Loucy (cell line): ENCODE measurements around the gene RPH3AL.

Experiments
- H2AFZ ChIP-seq: fragments of 200-600 bp; sonication (generic); 2 replicates; pipeline ENCODE4 v1.6.0; 2016; ENCODE audit warnings: antibody characterized with exemption, mild to moderate bottlenecking, low read length, moderate library complexity
- H3F3A ChIP-seq: fragments of 200-600 bp; 2 replicates; pipeline ENCODE4 v1.6.0; 2016; ENCODE audit warnings: antibody characterized with exemption, low read depth, mild to moderate bottlenecking
- H3K27me3 ChIP-seq: fragments of 200-600 bp; sonication (generic); 2 replicates; pipeline ENCODE4 v1.6.1; 2014; ENCODE audit warnings: low read length, mild to moderate bottlenecking; ENCODE audit not compliant: insufficient read depth, poor library complexity, severe bottlenecking
- H3K36me3 ChIP-seq: fragments of 200-600 bp; sonication (generic); 2 replicates; pipeline ENCODE4 v1.6.1; 2016; ENCODE audit warnings: low read length; ENCODE audit not compliant: insufficient read depth
- H3K4me1 ChIP-seq: fragments of 200-600 bp; sonication (generic); 2 replicates; pipeline ENCODE4 v1.5.1; 2014; ENCODE audit warnings: low read length, mild to moderate bottlenecking; ENCODE audit not compliant: insufficient read depth, poor library complexity, severe bottlenecking
- H3K4me2 ChIP-seq: fragments of 200-600 bp; sonication (generic); 2 replicates; pipeline ENCODE4 v1.6.0; 2014; ENCODE audit warnings: antibody characterized with exemption, low read length, low read depth, mild to moderate bottlenecking; ENCODE audit not compliant: poor library complexity, severe bottlenecking
- H3K4me3 ChIP-seq: fragments of 200-600 bp; sonication (generic); 2 replicates; pipeline ENCODE4 v1.5.1; 2014; ENCODE audit warnings: low read length, mild to moderate bottlenecking, mixed read lengths; ENCODE audit not compliant: poor library complexity, severe bottlenecking
- H3K79me2 ChIP-seq: fragments of 200-600 bp; sonication (generic); 2 replicates; pipeline ENCODE4 v1.6.1; 2014; ENCODE audit warnings: low read length; ENCODE audit not compliant: insufficient read depth
- H3K9ac ChIP-seq: fragments of 200-600 bp; sonication (generic); 2 replicates; pipeline ENCODE4 v1.6.0; 2014; ENCODE audit warnings: mild to moderate bottlenecking, low read depth, low read length, moderate library complexity; ENCODE audit not compliant: poor library complexity, severe bottlenecking
- H3K9me2 ChIP-seq: fragments of 200-600 bp; sonication (generic); replicated peaks from 2 replicates; pipeline ENCODE4 v1.6.1; 2016; ENCODE audit warnings: low read depth, low read length, mixed read lengths
- H3K9me3 ChIP-seq: fragments of 200-600 bp; sonication (generic); 2 replicates; pipeline ENCODE4 v1.6.1; 2014; ENCODE audit warnings: mild to moderate bottlenecking, antibody characterized with exemption, low read length, low read depth; ENCODE audit not compliant: insufficient read depth
- H4K20me1 ChIP-seq: fragments of 200-600 bp; sonication (generic); 2 replicates; pipeline ENCODE4 v1.6.0; 2014; ENCODE audit warnings: antibody characterized with exemption, low read length, mild to moderate bottlenecking; ENCODE audit not compliant: insufficient read depth, poor library complexity, severe bottlenecking
- CTCF ChIP-seq: fragments of 200-600 bp; sonication (generic); conservative IDR thresholded peaks from 2 replicates; pipeline ENCODE4 v1.5.1; 2014; ENCODE audit warnings: mild to moderate bottlenecking, antibody characterized with exemption, low read length
- EZH2phosphoT487 ChIP-seq: fragments of 200-600 bp; IDR thresholded peaks from 2 replicates; pipeline ENCODE4 v1.6.1; 2018; ENCODE audit warnings: antibody characterized with exemption, mild to moderate bottlenecking, moderate library complexity, borderline replicate concordance

The RPH3AL gene

GRCh38 chr17:192666-193425 lies 159.8 kb downstream of the RPH3AL start:
- H3K79me2 ChIP-seq, result no peaks in the 10 kb centered on the region
- peaks cover 14% of the 10 kb centered on the region; the same call in 1 of the 2 replicates for H3K9me3 ChIP-seq
- H3K4me2 ChIP-seq, result no peak overlapping the region
- H3K27me3 ChIP-seq, result no peaks in the 10 kb centered on the region
- no peaks in the 10 kb centered on the region for H3K36me3 ChIP-seq
- H3K4me3 ChIP-seq, result no peak overlapping the region
- H3F3A ChIP-seq, result no peaks in the 10 kb centered on the region
- no peak overlapping the region for H3K9ac ChIP-seq
- TF ChIP-seq CTCF (no peak), EZH2phosphoT487 (no peak)
- no peaks in the 10 kb centered on the region for H4K20me1 ChIP-seq
- H2AFZ ChIP-seq, result no peak overlapping the region
- no peaks in the 10 kb centered on the region for H3K9me2 ChIP-seq
- H3K4me1 ChIP-seq, result no peaks in the 10 kb centered on the region

GRCh38 chr17:189444-189843 lies 163.2 kb downstream of the RPH3AL start:
- Histone ChIP-seq H3K9ac (no peak overlapping the region), H3K9me3 (peaks cover 18% of the 10 kb centered on the region; the same call in 1 of the 2 replicates), H3K4me2 (no peak overlapping the region), H3K9me2 (no peaks in the 10 kb centered on the region), H3K4me3 (no peak overlapping the region), H3K27me3 (no peaks in the 10 kb centered on the region), H2AFZ (no peak overlapping the region), H3F3A (no peaks in the 10 kb centered on the region), H4K20me1 (no peaks in the 10 kb centered on the region), H3K79me2 (no peaks in the 10 kb centered on the region), H3K4me1 (no peaks in the 10 kb centered on the region), H3K36me3 (no peaks in the 10 kb centered on the region)
- TF ChIP-seq CTCF, result no peak

- Histone ChIP-seq H4K20me1 (no peaks in the 10 kb centered on the region), H3K79me2 (no peaks in the 10 kb centered on the region), H3K9me3 (peaks cover 13% of the 10 kb centered on the region; the same call in 1 of the 2 replicates), H2AFZ (no peak overlapping the region), H3K4me1 (no peaks in the 10 kb centered on the region), H3K9ac (no peak overlapping the region), H3F3A (no peaks in the 10 kb centered on the region), H3K27me3 (no peaks in the 10 kb centered on the region), H3K4me3 (no peak overlapping the region), H3K9me2 (no peaks in the 10 kb centered on the region), H3K36me3 (no peaks in the 10 kb centered on the region), H3K4me2 (no peak overlapping the region)
- no peak for TF ChIP-seq CTCF
- no peak for TF ChIP-seq EZH2phosphoT487
These were observed 165.5 kb downstream of the RPH3AL start for GRCh38 chr17:187130-187529.
